ENCODE data around the gene PRAMEF11. TPM values are rescaled to one million over a fixed set of nuclear protein-coding genes. Genes with fewer than 3 reads are reported as not detected.

The PRAMEF11 gene
- total RNA-seq (2022; extraction: Qiagen RNA extraction) = not detected in 5 replicates

GRCh38 chr1:12831310-12831709 lies at the start of gene PRAMEF11:
Gene PRAMEF11 (minus strand): TSS chr1:12831410. CDS start chr1:12828789, 2,621 bp downstream.

GRCh38 chr1:12856786-12857185 lies 25.6 kb upstream of the PRAMEF11 start, which contains the start of gene PRAMEF2:
Gene PRAMEF2 (plus strand): TSS chr1:12857086. CDS start chr1:12859010, 1,924 bp downstream.

GRCh38 chr1:12848620-12849019 lies 17.4 kb upstream of the PRAMEF11 start, which contains the start of gene HNRNPCL1:
Gene HNRNPCL1 (minus strand): TSS chr1:12848720. CDS start chr1:12848289, 431 bp downstream.

GRCh38 chr1:12791097-12791496 lies 40.1 kb downstream of the PRAMEF11 start, which contains the start of gene PRAMEF1:
Gene PRAMEF1 (plus strand): TSS chr1:12791397. CDS start chr1:12793228, 1,831 bp downstream.

Other genes with a start within 250 kb of the PRAMEF11 start
- gene DHRS3, start 213.2 kb downstream of the PRAMEF11 start, total RNA-seq (2022; extraction: Qiagen RNA extraction) = 37.8 to 51.4 TPM (median 47.8 TPM) in 5 replicates
- not detected in 5 replicates for gene AADACL4, start 187.3 kb downstream of the PRAMEF11 start, total RNA-seq (2022; extraction: Qiagen RNA extraction)
- not detected in 5 replicates for gene AADACL3, start 115.3 kb downstream of the PRAMEF11 start, total RNA-seq (2022; extraction: Qiagen RNA extraction)
- gene CFAP107, start 85.2 kb downstream of the PRAMEF11 start, total RNA-seq (2022; extraction: Qiagen RNA extraction) = not detected in 5 replicates
- gene PRAMEF12, start 57.7 kb downstream of the PRAMEF11 start, total RNA-seq (2022; extraction: Qiagen RNA extraction) = not detected in 5 replicates
- 0.07 to 0.14 TPM (median 0.07 TPM) in 3 of 5 replicates, not detected in the others for gene PRAMEF1, start 40.0 kb downstream of the PRAMEF11 start, total RNA-seq (2022; extraction: Qiagen RNA extraction)
- not detected in 5 replicates for gene HNRNPCL1, start 17.3 kb upstream of the PRAMEF11 start, total RNA-seq (2022; extraction: Qiagen RNA extraction)
- gene PRAMEF2, start 25.7 kb upstream of the PRAMEF11 start, total RNA-seq (2022; extraction: Qiagen RNA extraction) = 0.06 to 0.25 TPM (median 0.14 TPM) in 5 replicates
- gene PRAMEF4, start 54.8 kb upstream of the PRAMEF11 start, total RNA-seq (2022; extraction: Qiagen RNA extraction) = 0.05 to 0.06 TPM in 2 of 5 replicates, not detected in the others
- gene PRAMEF10, start 66.9 kb upstream of the PRAMEF11 start, total RNA-seq (2022; extraction: Qiagen RNA extraction) = not detected in 5 replicates
- 0.06 TPM in 1 of 5 replicates, not detected in the others for gene PRAMEF7, start 85.2 kb upstream of the PRAMEF11 start, total RNA-seq (2022; extraction: Qiagen RNA extraction)
- not detected in 5 replicates for gene PRAMEF6, start 116.2 kb upstream of the PRAMEF11 start, total RNA-seq (2022; extraction: Qiagen RNA extraction)
- not detected in 5 replicates for gene PRAMEF27, start 225.2 kb upstream of the PRAMEF11 start, total RNA-seq (2022; extraction: Qiagen RNA extraction)
- not detected in 5 replicates for gene HNRNPCL3, start 229.4 kb upstream of the PRAMEF11 start, total RNA-seq (2022; extraction: Qiagen RNA extraction)
- gene PRAMEF25, start 239.4 kb upstream of the PRAMEF11 start, total RNA-seq (2022; extraction: Qiagen RNA extraction) = not detected in 5 replicates

All from A549 treated with AZD2906 at 1 μM for 4 hours (cell line).